Measurements from ENCODE around the gene TNIP2.

GRCh38 chr4:2743518-2744445 lies 12.4 kb downstream of the TNIP2 start:
- TF ChIP-seq POLR2AphosphoS5 (IDR thresholded peaks at IDR 0.05; ENCODE audit: low read depth, low read length) (no peak), POLR2A (IDR thresholded peaks at IDR 0.05; ENCODE audit: low read depth, low read length) (no peak; the same call in 1 of the 2 replicates)

Data from GM12891 (cell line).